ENCODE data around the gene TTC39C. TPM values are rescaled to one million over a fixed set of nuclear protein-coding genes. Genes with fewer than 3 reads are reported as not detected.

TTC39C gene
- total and polyA plus RNA-seq, 2 of the 8 experiments (the other 6 are each of a cell fraction or from before 2014, with no cell fraction given) = 8.1 to 79.1 TPM

DNA sequence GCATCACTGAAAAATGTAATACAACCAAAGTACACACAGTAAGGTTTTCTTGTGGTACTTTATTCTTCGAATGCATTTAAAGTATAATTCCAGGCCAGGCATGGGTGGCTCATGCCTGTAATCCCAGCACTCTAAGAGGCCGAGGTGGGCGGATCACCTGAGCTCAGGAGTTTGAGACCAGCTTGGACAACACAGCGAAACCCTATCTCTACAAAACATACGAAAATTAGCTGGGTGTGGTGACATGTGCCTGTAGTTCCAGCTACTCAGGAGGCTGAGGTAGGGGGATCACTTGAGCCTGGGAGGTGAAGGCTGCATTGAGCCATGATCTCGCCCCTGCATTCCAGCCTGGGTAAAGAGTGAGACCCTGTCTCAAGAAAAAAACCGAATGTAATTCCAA is 3.9 kb upstream of the TTC39C start:
- POLR2A ChIA-PET (ENCODE audit: partially characterized antibody) = no interaction called here

More for the DNA sequence above, 3.9 kb upstream of the TTC39C start:
- Histone ChIP-seq H3K4me3 (ENCODE audit: extremely low read depth in 1 of 4, insufficient read depth in 2 of 4, low read depth in 3 of 4, low read length in 4 of 4) (no peak overlapping the region), H4K20me1 (replicated peaks in 1 of 2; ENCODE audit: control insufficient read depth in 1 of 2, insufficient read depth in 2 of 2, low read length in 2 of 2) (no peaks in the 10 kb centered on the region), H4K5ac (ENCODE audit: insufficient read length, low read depth, low read length) (no peak overlapping the region), H2BK15ac (ENCODE audit: low read length) (no peak overlapping the region), H3K4me2 (ENCODE audit: insufficient read depth in 1 of 2, low read depth in 2 of 2, low read length in 2 of 2) (no peak overlapping the region), H3K79me2 (ENCODE audit: control insufficient read depth in 1 of 2, insufficient read depth in 2 of 2, low read length in 2 of 2) (peaks cover 0 to 6% of the 10 kb centered on the region in 2 experiments; a peak in 2 of 4 replicates), H3K14ac (ENCODE audit: insufficient read length) (no peak overlapping the region), H3K56ac (replicated peaks; ENCODE audit: insufficient read length, low read depth, low read length) (no peak overlapping the region), H3K79me1 (ENCODE audit: low read depth, low read length) (no peaks in the 10 kb centered on the region), H3K27ac (ENCODE audit: low read depth, low read length) (no peak overlapping the region), H3K9ac (replicated peaks in 1 of 4; ENCODE audit: extremely low read depth in 1 of 4, low read depth in 3 of 4, low read length in 3 of 4) (no peak overlapping the region; a peak in 1 of 7 replicates), H2AFZ (ENCODE audit: low read length) (no peak overlapping the region), H3K27me3 (replicated peaks in 1 of 4; ENCODE audit: control insufficient read depth in 3 of 4, extremely low read depth in 1 of 4, insufficient read depth in 3 of 4, low read length in 3 of 4) (peaks cover 0 to 7% (median 1%) of the 10 kb centered on the region in 4 experiments; a peak in 1 of 7 replicates), H2BK12ac (ENCODE audit: low read depth, low read length) (no peak overlapping the region), H3K18ac (ENCODE audit: extremely low read depth, low read length) (no peak overlapping the region), H2BK20ac (ENCODE audit: low read length) (no peak overlapping the region), H3K23me2 (ENCODE audit: low read depth, low read length) (peaks cover 4% of the 10 kb centered on the region; the same call in 1 of the 2 replicates), H3K36me3 (ENCODE audit: control insufficient read depth in 2 of 4, insufficient read depth in 4 of 4, low read length in 3 of 4) (no peaks in the 10 kb centered on the region), H3K4ac (replicated peaks; ENCODE audit: insufficient read length, low read depth, low read length) (no peak overlapping the region), H2BK5ac (ENCODE audit: low read depth, low read length) (no peak overlapping the region), H2AK5ac (ENCODE audit: low read depth, low read length) (no peak overlapping the region), H3K9me3 (ENCODE audit: insufficient read depth in 2 of 2, low read depth in 1 of 2, low read length in 1 of 2) (no peaks in the 10 kb centered on the region), H4K91ac (replicated peaks; ENCODE audit: insufficient read length, low read length) (no peak overlapping the region), H3K23ac (ENCODE audit: insufficient read length) (no peak overlapping the region), H3K4me1 (replicated peaks in 1 of 4; ENCODE audit: control insufficient read depth in 3 of 4, insufficient read depth in 4 of 4, low read length in 3 of 4) (no peaks in the 10 kb centered on the region; a peak in 1 of 7 replicates), H4K8ac (ENCODE audit: extremely low read depth, insufficient read depth, low read length) (no peak overlapping the region), H2BK120ac (replicated peaks; ENCODE audit: low read depth, low read length) (no peak overlapping the region)
- no peak for TF ChIP-seq POLR2A (IDR thresholded peaks at IDR 0.05; ENCODE audit: control extremely low read depth in 1 of 2, low read depth in 2 of 2, low read length in 2 of 2)
- no peak for FAIRE-seq
- 82% methylated on average over 7 of the region's 7 CpGs; no CpG with 5 or more reads in 1 of the 2 experiments for WGBS, 2 experiments (ENCODE audit: extremely low coverage in 1 of 2, insufficient coverage in 1 of 2, insufficient read length in 1 of 2, insufficient replicate concordance in 2 of 2, low coverage in 1 of 2, low lambda C conversion rate in 2 of 2, missing lambda C conversion rate in 1 of 2)
- CTCF ChIA-PET (ENCODE audit: partially characterized antibody) = interaction anchor here (1.0 to 1.5 kb wide), 4 partner anchors 10 to 45 kb away, joined by 3 read pairs; no protein-coding TSS in a partner anchor
- no peak for DNase-seq (ENCODE audit: low read depth in 1 of 2, low spot score in 2 of 2)

All from H1 (cell line).